Measurements from ENCODE around the gene NCOA1. TPM values are rescaled to one million over a fixed set of nuclear protein-coding genes. Genes with fewer than 3 reads are reported as not detected.

NCOA1 gene
- total RNA-seq, 1 experiment from 2014 or later: 37.1 TPM

DNA sequence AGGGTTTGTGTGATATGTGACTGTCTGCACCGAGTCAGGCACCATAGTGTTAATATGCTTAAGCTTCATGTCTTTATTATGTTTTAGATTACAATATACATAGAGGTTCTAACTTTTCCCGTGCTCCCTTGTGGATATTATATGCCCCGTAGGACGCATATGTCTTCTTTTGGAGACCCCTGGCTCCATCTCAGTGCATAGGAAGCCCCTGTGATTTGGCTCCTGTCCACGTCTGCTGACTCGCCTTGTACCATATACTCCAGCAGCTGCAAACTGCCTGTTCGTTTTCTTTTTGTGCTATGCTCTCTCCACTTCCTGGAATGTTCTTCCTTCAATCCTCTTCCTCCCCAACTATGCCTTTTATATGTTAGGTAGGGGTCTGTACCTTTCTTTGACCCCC, 191.2 kb downstream of the NCOA1 start:
- POLR2A ChIA-PET: no interaction called here
- no peaks in the 10 kb centered on the region for H3K4me1 ChIP-seq
- TF ChIP-seq, protein P1, sequence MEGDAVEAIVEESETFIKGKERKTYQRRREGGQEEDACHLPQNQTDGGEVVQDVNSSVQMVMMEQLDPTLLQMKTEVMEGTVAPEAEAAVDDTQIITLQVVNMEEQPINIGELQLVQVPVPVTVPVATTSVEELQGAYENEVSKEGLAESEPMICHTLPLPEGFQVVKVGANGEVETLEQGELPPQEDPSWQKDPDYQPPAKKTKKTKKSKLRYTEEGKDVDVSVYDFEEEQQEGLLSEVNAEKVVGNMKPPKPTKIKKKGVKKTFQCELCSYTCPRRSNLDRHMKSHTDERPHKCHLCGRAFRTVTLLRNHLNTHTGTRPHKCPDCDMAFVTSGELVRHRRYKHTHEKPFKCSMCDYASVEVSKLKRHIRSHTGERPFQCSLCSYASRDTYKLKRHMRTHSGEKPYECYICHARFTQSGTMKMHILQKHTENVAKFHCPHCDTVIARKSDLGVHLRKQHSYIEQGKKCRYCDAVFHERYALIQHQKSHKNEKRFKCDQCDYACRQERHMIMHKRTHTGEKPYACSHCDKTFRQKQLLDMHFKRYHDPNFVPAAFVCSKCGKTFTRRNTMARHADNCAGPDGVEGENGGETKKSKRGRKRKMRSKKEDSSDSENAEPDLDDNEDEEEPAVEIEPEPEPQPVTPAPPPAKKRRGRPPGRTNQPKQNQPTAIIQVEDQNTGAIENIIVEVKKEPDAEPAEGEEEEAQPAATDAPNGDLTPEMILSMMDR (IDR thresholded peaks at IDR 0.05; ENCODE audit: insufficient read depth in 1 of 2, low read depth in 1 of 2, low read length in 1 of 2, severe bottlenecking in 1 of 2, unreplicated experiment in 1 of 2): no peak
- Mint-ChIP-seq H3K4me1 (ENCODE audit: low read depth, unreplicated experiment) (no peaks in the 10 kb centered on the region), H3K27ac (ENCODE audit: unreplicated experiment) (no peak overlapping the region), H3K36me3 (ENCODE audit: insufficient read depth, unreplicated experiment) (peaks cover 12% of the 10 kb centered on the region), H3K27me3 (ENCODE audit: insufficient read depth, unreplicated experiment) (no peaks in the 10 kb centered on the region), H3K4me3 (ENCODE audit: unreplicated experiment) (no peak overlapping the region), H3K9me3 (ENCODE audit: unreplicated experiment) (no peaks in the 10 kb centered on the region)
- intact Hi-C loops (cut with micrococcal nuclease; ENCODE audit: unreplicated experiment): loop anchor here (10.0 kb wide), 1 partner anchor 268 kb away; no protein-coding TSS in a partner anchor
- H3K4me3 ChIP-seq (ENCODE audit: low read depth, low read length): no peak overlapping the region
- H3K9me3 ChIP-seq: no peaks in the 10 kb centered on the region
- BruUV-seq (replicated peaks): no TSS peak
- H3K27me3 ChIP-seq (replicated peaks; ENCODE audit: control insufficient read depth, insufficient read depth, low read length): no peaks in the 10 kb centered on the region
- H3K36me3 ChIP-seq (ENCODE audit: control insufficient read depth, insufficient read depth, low read length): no peaks in the 10 kb centered on the region; the same call in 1 of the 2 replicates
- CTCF ChIA-PET: no interaction called here
- DNase-seq: no peak

DNA sequence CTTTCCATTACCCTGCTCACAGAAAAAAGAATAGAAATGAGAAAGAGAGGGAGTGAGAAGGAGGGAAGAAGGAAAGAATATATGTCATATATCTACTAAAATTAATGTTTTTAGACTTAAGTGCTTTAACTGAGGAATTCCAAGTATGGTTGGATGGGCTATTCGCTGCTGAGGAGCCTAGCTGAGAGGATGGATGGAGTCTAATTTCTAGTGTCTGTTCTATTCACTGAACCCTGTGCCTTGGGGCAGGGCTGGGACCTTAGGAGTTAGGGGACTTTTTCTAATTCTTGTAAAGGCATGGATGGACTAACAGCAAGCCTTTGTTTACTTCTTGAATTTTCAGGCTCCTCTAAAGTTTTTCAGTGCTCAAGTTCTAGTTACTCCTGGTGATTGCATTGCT, 192.4 kb downstream of the NCOA1 start:
- no TSS peak for BruUV-seq (replicated peaks)
- H3K9me3 Mint-ChIP-seq (ENCODE audit: unreplicated experiment): no peaks in the 10 kb centered on the region

DNA sequence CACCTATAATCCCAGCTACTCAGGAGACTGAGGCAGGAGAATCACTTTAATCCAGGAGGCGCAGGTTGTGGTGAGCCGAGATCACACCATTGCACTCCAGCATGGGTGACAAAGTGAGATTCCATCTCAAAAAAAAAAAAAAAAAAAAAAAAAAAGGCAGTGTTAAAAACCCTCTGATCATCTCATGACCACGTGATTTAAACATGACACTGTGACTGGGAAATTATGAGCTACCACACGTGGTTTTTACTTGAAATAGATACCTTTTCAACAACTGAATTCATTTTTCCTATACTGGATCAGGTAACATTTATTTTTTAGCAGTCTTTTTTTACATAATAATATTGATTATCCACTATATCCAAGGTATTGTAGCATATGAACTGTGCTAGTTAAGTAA, 199.5 kb downstream of the NCOA1 start:
- Mint-ChIP-seq H3K27ac (ENCODE audit: unreplicated experiment) (no peak overlapping the region), H3K27me3 (ENCODE audit: insufficient read depth, unreplicated experiment) (no peaks in the 10 kb centered on the region), H3K4me1 (ENCODE audit: low read depth, unreplicated experiment) (no peaks in the 10 kb centered on the region), H3K9me3 (ENCODE audit: unreplicated experiment) (no peaks in the 10 kb centered on the region), H3K36me3 (ENCODE audit: insufficient read depth, unreplicated experiment) (no peaks in the 10 kb centered on the region), H3K4me3 (ENCODE audit: unreplicated experiment) (no peak overlapping the region)
- no TSS peak for BruUV-seq (replicated peaks)
- Histone ChIP-seq H3K36me3 (ENCODE audit: control insufficient read depth, insufficient read depth, low read length) (no peaks in the 10 kb centered on the region), H3K27me3 (replicated peaks; ENCODE audit: control insufficient read depth, insufficient read depth, low read length) (no peaks in the 10 kb centered on the region), H3K4me3 (ENCODE audit: low read depth, low read length) (no peak overlapping the region), H3K4me1 (no peaks in the 10 kb centered on the region), H3K9me3 (no peaks in the 10 kb centered on the region)
- no peak for DNase-seq
- intact Hi-C loops (cut with micrococcal nuclease; ENCODE audit: unreplicated experiment): no loop called here
- TF ChIP-seq, protein P1 (IDR thresholded peaks at IDR 0.05; ENCODE audit: insufficient read depth in 1 of 2, low read depth in 1 of 2, low read length in 1 of 2, severe bottlenecking in 1 of 2, unreplicated experiment in 1 of 2): no peak
- ChIA-PET POLR2A (no interaction called here), CTCF (no interaction called here)

More for the DNA sequence above, 192.4 kb downstream of the NCOA1 start:
- no peak overlapping the region for H3K4me3 ChIP-seq (ENCODE audit: low read depth, low read length)
- no peaks in the 10 kb centered on the region for H3K27me3 ChIP-seq (replicated peaks; ENCODE audit: control insufficient read depth, insufficient read depth, low read length)
- Mint-ChIP-seq H3K4me1 (ENCODE audit: low read depth, unreplicated experiment) (no peaks in the 10 kb centered on the region), H3K36me3 (ENCODE audit: insufficient read depth, unreplicated experiment) (peaks cover 7% of the 10 kb centered on the region), H3K27ac (ENCODE audit: unreplicated experiment) (no peak overlapping the region), H3K4me3 (ENCODE audit: unreplicated experiment) (no peak overlapping the region), H3K27me3 (ENCODE audit: insufficient read depth, unreplicated experiment) (no peaks in the 10 kb centered on the region)
- no peaks in the 10 kb centered on the region for H3K36me3 ChIP-seq (ENCODE audit: control insufficient read depth, insufficient read depth, low read length)
- TF ChIP-seq, protein P1 (IDR thresholded peaks at IDR 0.05; ENCODE audit: insufficient read depth in 1 of 2, low read depth in 1 of 2, low read length in 1 of 2, severe bottlenecking in 1 of 2, unreplicated experiment in 1 of 2): no peak
- H3K9me3 ChIP-seq: no peaks in the 10 kb centered on the region
- POLR2A ChIA-PET: no interaction called here
- intact Hi-C loops (cut with micrococcal nuclease; ENCODE audit: unreplicated experiment): loop anchor here (10.0 kb wide), 1 partner anchor 269 kb away; no protein-coding TSS in a partner anchor
- CTCF ChIA-PET: no interaction called here
- DNase-seq: no peak
- H3K4me1 ChIP-seq: no peaks in the 10 kb centered on the region

All from Caco-2 (cell line).